Panc1 (cell line): Measurements from ENCODE around the gene NOS1. TPM values are rescaled to one million over a fixed set of nuclear protein-coding genes. Genes with fewer than 3 reads are reported as not detected.

Source experiments
- ATAC-seq: fragments of 200-7000 bp; cut with Tn5 transposase; 2 replicates; pipeline ENCODE4 v1.9.1; 2020; ENCODE audit warnings: mild to moderate bottlenecking, moderate library complexity
- BruUV-seq: library from RNA; stranded (reverse); fragments of 400-500 nt; replicated peaks from 2 replicates; lab custom pipeline; 2021; lab: Mats Ljungman, UMichigan
- CTCF ChIA-PET: fragments of 300-600 bp; sonication (Branson Sonifier 250); formaldehyde crosslinking; loops from one replicate; lab custom pipeline; 2022; ENCODE audit warnings: antibody characterized with exemption; lab: Charles Lee
- POLR2A ChIA-PET: fragments of 300-600 bp; sonication (Branson Sonifier 250); formaldehyde crosslinking; loops from one replicate; lab custom pipeline; 2022; ENCODE audit warnings: antibody characterized with exemption; lab: Charles Lee
- DNase-seq: peaks from one replicate; pipeline ENCODE4 v3.0.0-alpha.2; 2010; ENCODE audit warnings: low read depth, low spot score
- H3K27ac ChIP-seq: 2 replicates; pipeline ENCODE4 v1.5.1; 2011; ENCODE audit warnings: mild to moderate bottlenecking, low read length, inconsistent platforms
- H3K27me3 ChIP-seq: fragments of 200-500 bp; sonication (Bioruptor generic); 2 replicates; pipeline ENCODE4 v1.6.0; 2014; ENCODE audit warnings: low read length, inconsistent platforms; ENCODE audit not compliant: control insufficient read depth, insufficient read depth
- H3K36me3 ChIP-seq: fragments of 200-500 bp; sonication (Bioruptor generic); 2 replicates; pipeline ENCODE4 v1.5.1; 2014; ENCODE audit warnings: inconsistent platforms, mild to moderate bottlenecking, low read length, moderate library complexity; ENCODE audit not compliant: control insufficient read depth, insufficient read depth
- H3K4me1 ChIP-seq: 2 replicates; pipeline ENCODE4 v1.5.1; 2011; ENCODE audit warnings: inconsistent platforms, mild to moderate bottlenecking, low read length, moderate library complexity; ENCODE audit not compliant: control insufficient read depth, insufficient read depth
- H3K4me3 ChIP-seq, 2 experiments: 2 replicates each; pipeline ENCODE4 v1.5.1; 2011 to 2012; ENCODE audit warnings: low read depth in 2 of 2, low read length in 2 of 2, mild to moderate bottlenecking in 2 of 2, inconsistent platforms in 1 of 2, moderate library complexity in 1 of 2
- H3K9me3 ChIP-seq: fragments of 200-500 bp; sonication (Bioruptor generic); 2 replicates; pipeline ENCODE4 v1.5.1; 2014; ENCODE audit warnings: low read depth, mild to moderate bottlenecking, inconsistent platforms, low read length, moderate library complexity; ENCODE audit not compliant: control insufficient read depth, insufficient read depth
- CTCF ChIP-seq: fragments of 450-650 bp; IDR thresholded peaks from 2 replicates; pipeline ENCODE4 v1.5.1; 2017; ENCODE audit warnings: mild to moderate bottlenecking
- POLR2AphosphoS5 ChIP-seq: IDR thresholded peaks from 2 replicates; pipeline ENCODE4 v1.6.1; 2012; ENCODE audit warnings: mild to moderate bottlenecking, low read depth, low read length, moderate library complexity
- REST ChIP-seq, 2 experiments: IDR thresholded peaks; 2 replicates each; pipeline ENCODE4 v1.6.1; 2011 to 2012; ENCODE audit warnings: low read depth in 2 of 2, control low read depth in 1 of 2, low read length in 1 of 2, mild to moderate bottlenecking in 1 of 2, moderate library complexity in 1 of 2; ENCODE audit not compliant: insufficient read depth in 1 of 2
- SIN3A ChIP-seq: IDR thresholded peaks from 2 replicates; pipeline ENCODE4 v1.6.1; 2012; ENCODE audit warnings: low read depth, mild to moderate bottlenecking, low read length, moderate library complexity, borderline replicate concordance; ENCODE audit not compliant: insufficient read depth
- TCF7L2 ChIP-seq: IDR thresholded peaks from 2 replicates; pipeline ENCODE4 v1.6.1; 2011; ENCODE audit warnings: mild to moderate bottlenecking, low read depth, low read length, inconsistent platforms
- in situ Hi-C: cut with HindIII; loops from 2 replicates; pipeline ENCODE4 v1.10.0; 2016; ENCODE audit warnings: low sequenced_read_pairs, low pct_unique_long_range_greater_than_20kb
- intact Hi-C: fragments of 100-400 bp; cut with micrococcal nuclease; formaldehyde crosslinking; loops from one replicate; pipeline ENCODE4 v1.10.0; 2022; ENCODE audit not compliant: unreplicated experiment
- total RNA-seq: library from RNA; stranded (reverse); gene quantifications from one replicate; pipeline ENCODE4 v1.2.1, GENCODE V29; 2021; ENCODE audit not compliant: unreplicated experiment

The NOS1 gene
- total RNA-seq, 1 experiment from 2014 or later = 0.03 TPM

- ATAC-seq (no peak), DNase-seq (no peak)
- Histone ChIP-seq H3K36me3 (no peaks in the 10 kb centered on the region), H3K27me3 (peaks cover 1% of the 10 kb centered on the region; the same call in 1 of the 2 replicates), H3K27ac (no peak overlapping the region), H3K4me1 (no peaks in the 10 kb centered on the region), H3K4me3 (no peak overlapping the region), H3K9me3 (no peaks in the 10 kb centered on the region)
- TF ChIP-seq POLR2AphosphoS5 (no peak), REST (IDR thresholded peaks at IDR 0.05; ENCODE audit: insufficient read depth in 1 of 2, low read depth in 2 of 2, low read length in 1 of 2) (no peak), SIN3A (no peak), TCF7L2 (no peak), CTCF (no peak)
- POLR2A ChIA-PET = interaction anchor here (0.6 kb wide), 1 partner anchor 157 kb away, joined by 3 read pairs; no protein-coding TSS in a partner anchor
- in situ Hi-C loops = loop anchor here (25.0 kb wide), 1 partner anchor 603 kb away; no protein-coding TSS in a partner anchor
- CTCF ChIA-PET = interaction anchor here (0.5 to 1.1 kb wide), 2 partner anchors 71 to 353 kb away, joined by 3 to 4 read pairs; no protein-coding TSS in a partner anchor
- intact Hi-C loops = loop anchor here (10.0 kb wide), 2 partner anchors 350 to 440 kb away; no protein-coding TSS in a partner anchor
- BruUV-seq = no TSS peak
Observed at GRCh38 chr12:117234441-117234840, 127.0 kb downstream of the NOS1 start.

DNA sequence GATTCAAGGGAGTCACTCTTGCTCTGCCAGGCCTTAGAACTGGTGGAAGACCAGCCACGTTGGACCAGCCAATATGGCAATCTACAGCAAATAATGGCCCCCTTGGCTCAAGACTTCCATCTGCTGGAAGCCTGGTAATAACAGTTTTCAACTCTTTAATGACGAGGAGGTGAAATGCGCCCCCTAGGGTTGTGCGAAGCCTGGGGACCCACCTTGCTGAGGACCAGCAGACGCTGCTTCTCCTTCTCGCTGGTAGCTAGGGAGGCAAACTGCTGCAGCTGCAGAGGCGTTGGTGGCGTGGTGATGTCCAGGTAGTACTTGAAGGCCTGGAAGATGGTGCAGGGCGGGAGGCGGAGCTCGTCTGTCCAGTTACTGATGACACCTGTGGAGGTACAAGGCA is 129.7 kb downstream of the NOS1 start:
- DNase-seq = no peak
- in situ Hi-C loops = loop anchor here (25.0 kb wide), 1 partner anchor 606 kb away; no protein-coding TSS in a partner anchor
- H3K27me3 ChIP-seq = peaks cover 7% of the 10 kb centered on the region; the same call in 1 of the 2 replicates
- TF ChIP-seq CTCF (no peak), TCF7L2 (no peak), POLR2AphosphoS5 (no peak), REST (IDR thresholded peaks at IDR 0.05; ENCODE audit: insufficient read depth in 1 of 2, low read depth in 2 of 2, low read length in 1 of 2) (no peak), SIN3A (no peak)
- no peak for ATAC-seq
- H3K4me1 ChIP-seq = no peaks in the 10 kb centered on the region
- ChIA-PET CTCF (interaction anchor here (0.5 to 0.6 kb wide), 2 partner anchors 22 to 36 kb away, joined by 3 to 5 read pairs; no protein-coding TSS in a partner anchor), POLR2A (no interaction called here)
- no peaks in the 10 kb centered on the region for H3K9me3 ChIP-seq
- H3K36me3 ChIP-seq = no peaks in the 10 kb centered on the region
- BruUV-seq = no TSS peak
- no peak overlapping the region for H3K4me3 ChIP-seq
- intact Hi-C loops = loop anchor here (10.0 kb wide), 2 partner anchors 353 to 443 kb away; no protein-coding TSS in a partner anchor
- no peak overlapping the region for H3K27ac ChIP-seq
